ENCODE results near the gene ACOD1. TPM values are rescaled to one million over a fixed set of nuclear protein-coding genes. Genes with fewer than 3 reads are reported as not detected.
A peak's percentile ranks its signal among the peaks of the same experiment; 100 is the strongest.

ACOD1 gene
- total RNA-seq, 1 experiment from 2014 or later, result not detected

GRCh38 chr13:76973920-76974617, 25.8 kb downstream of the ACOD1 start:
- Histone ChIP-seq H3K79me2 (ENCODE audit: low read depth) (no peaks in the 10 kb centered on the region), H3K9me3 (ENCODE audit: insufficient read depth, low read depth) (no peaks in the 10 kb centered on the region), H3K27me3 (ENCODE audit: insufficient read depth, low read depth) (no peaks in the 10 kb centered on the region), H3K4me1 (replicated peaks; ENCODE audit: insufficient read depth) (peaks cover 14% of the 10 kb centered on the region), H3K4me2 (no peak overlapping the region), H4K20me1 (ENCODE audit: insufficient read depth) (no peaks in the 10 kb centered on the region), H3F3A (ENCODE audit: insufficient read depth, low read depth) (peaks cover 16% of the 10 kb centered on the region; the same call in 1 of the 2 replicates), H3K9me2 (ENCODE audit: insufficient read depth) (no peaks in the 10 kb centered on the region), H3K36me3 (ENCODE audit: low read depth) (no peaks in the 10 kb centered on the region), H3K4me3 (no peak overlapping the region), H2AFZ (no peak overlapping the region), H3K27ac (no peak overlapping the region)
- CTCF ChIA-PET, result no interaction called here
- intact Hi-C loops (cut with micrococcal nuclease; ENCODE audit: unreplicated experiment), result loop anchor here (10.0 kb wide), 1 partner anchor 69 kb away; no protein-coding TSS in a partner anchor
- BruUV-seq (replicated peaks), result no TSS peak
- no peak for TF ChIP-seq EZH2 (IDR thresholded peaks at IDR 0.05; ENCODE audit: low read depth)
- TF ChIP-seq, protein P1, sequence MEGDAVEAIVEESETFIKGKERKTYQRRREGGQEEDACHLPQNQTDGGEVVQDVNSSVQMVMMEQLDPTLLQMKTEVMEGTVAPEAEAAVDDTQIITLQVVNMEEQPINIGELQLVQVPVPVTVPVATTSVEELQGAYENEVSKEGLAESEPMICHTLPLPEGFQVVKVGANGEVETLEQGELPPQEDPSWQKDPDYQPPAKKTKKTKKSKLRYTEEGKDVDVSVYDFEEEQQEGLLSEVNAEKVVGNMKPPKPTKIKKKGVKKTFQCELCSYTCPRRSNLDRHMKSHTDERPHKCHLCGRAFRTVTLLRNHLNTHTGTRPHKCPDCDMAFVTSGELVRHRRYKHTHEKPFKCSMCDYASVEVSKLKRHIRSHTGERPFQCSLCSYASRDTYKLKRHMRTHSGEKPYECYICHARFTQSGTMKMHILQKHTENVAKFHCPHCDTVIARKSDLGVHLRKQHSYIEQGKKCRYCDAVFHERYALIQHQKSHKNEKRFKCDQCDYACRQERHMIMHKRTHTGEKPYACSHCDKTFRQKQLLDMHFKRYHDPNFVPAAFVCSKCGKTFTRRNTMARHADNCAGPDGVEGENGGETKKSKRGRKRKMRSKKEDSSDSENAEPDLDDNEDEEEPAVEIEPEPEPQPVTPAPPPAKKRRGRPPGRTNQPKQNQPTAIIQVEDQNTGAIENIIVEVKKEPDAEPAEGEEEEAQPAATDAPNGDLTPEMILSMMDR (conservative IDR thresholded peaks at IDR 0.05), result no peak
- POLR2A ChIA-PET (ENCODE audit: unreplicated experiment), result no interaction called here
- no peak for DNase-seq

- H3K36me3 ChIP-seq (ENCODE audit: low read depth), result no peaks in the 10 kb centered on the region
- no TSS peak for BruUV-seq (replicated peaks)
- POLR2A ChIA-PET (ENCODE audit: unreplicated experiment), result no interaction called here
- no peak overlapping the region for H3K4me3 ChIP-seq
- H2AFZ ChIP-seq, result no peak overlapping the region
- no peaks in the 10 kb centered on the region for H3K27me3 ChIP-seq (ENCODE audit: insufficient read depth, low read depth)
- TF ChIP-seq EZH2 (IDR thresholded peaks at IDR 0.05; ENCODE audit: low read depth), result no peak
- TF ChIP-seq, protein P1 (conservative IDR thresholded peaks at IDR 0.05), result no peak
- no peaks in the 10 kb centered on the region for H3K9me3 ChIP-seq (ENCODE audit: insufficient read depth, low read depth)
- no peaks in the 10 kb centered on the region for H4K20me1 ChIP-seq (ENCODE audit: insufficient read depth)
- H3K9me2 ChIP-seq (ENCODE audit: insufficient read depth), result no peaks in the 10 kb centered on the region
- DNase-seq, result no peak
- peaks cover 14% of the 10 kb centered on the region for H3K4me1 ChIP-seq (replicated peaks; ENCODE audit: insufficient read depth)
- no peak overlapping the region for H3K4me2 ChIP-seq
- intact Hi-C loops (cut with micrococcal nuclease; ENCODE audit: unreplicated experiment), result loop anchor here (10.0 kb wide), 1 partner anchor 70 kb away; no protein-coding TSS in a partner anchor
- H3K27ac ChIP-seq, result no peak overlapping the region
- no peaks in the 10 kb centered on the region for H3K79me2 ChIP-seq (ENCODE audit: low read depth)
- peaks cover 16% of the 10 kb centered on the region; the same call in 1 of the 2 replicates for H3F3A ChIP-seq (ENCODE audit: insufficient read depth, low read depth)
- CTCF ChIA-PET, result interaction anchor here (0.7 kb wide), 1 partner anchor 775 kb away, joined by 3 read pairs; no protein-coding TSS in a partner anchor
Observed at GRCh38 chr13:76974618-76974975, 26.3 kb downstream of the ACOD1 start.

DNA sequence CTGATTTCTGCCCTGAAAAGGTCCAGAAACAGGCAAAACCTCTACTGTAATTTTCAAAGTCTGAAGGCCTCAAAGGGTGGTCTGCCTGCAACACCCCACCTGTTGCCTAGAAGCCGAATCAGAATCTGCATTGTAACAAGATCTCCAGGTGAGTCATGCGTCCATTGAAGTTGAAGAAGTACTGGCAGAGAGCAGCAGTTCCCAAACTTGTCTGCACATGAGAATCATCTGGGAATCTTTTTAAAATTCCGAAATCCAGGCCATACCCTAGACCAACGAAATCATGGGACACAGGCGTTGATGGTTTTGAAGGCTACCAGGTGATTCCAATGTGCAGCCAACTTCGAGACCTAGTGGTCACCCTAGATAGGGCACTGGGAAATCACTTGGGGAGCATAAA, 27.6 kb downstream of the ACOD1 start:
- H2AFZ ChIP-seq, result no peak overlapping the region
- no peaks in the 10 kb centered on the region for H3K9me2 ChIP-seq (ENCODE audit: insufficient read depth)
- ChIA-PET POLR2A (ENCODE audit: unreplicated experiment) (no interaction called here), CTCF (no interaction called here)
- DNase-seq, result no peak
- H3K27ac ChIP-seq, result no peak overlapping the region
- no TSS peak for BruUV-seq (replicated peaks)
- no peak overlapping the region for H3K4me3 ChIP-seq
- H3K27me3 ChIP-seq (ENCODE audit: insufficient read depth, low read depth), result 0 out of 2 replicates have a peak, but pooled peaks cover 5% of the 10 kb centered on the region
- peaks cover 16% of the 10 kb centered on the region; the same call in 1 of the 2 replicates for H3F3A ChIP-seq (ENCODE audit: insufficient read depth, low read depth)
- intact Hi-C loops (cut with micrococcal nuclease; ENCODE audit: unreplicated experiment), result loop anchor here (10.0 kb wide), 1 partner anchor 71 kb away; no protein-coding TSS in a partner anchor
- peak overlapping the region; percentile 51; the same call in 1 of the 2 replicates for H3K4me2 ChIP-seq
- H3K79me2 ChIP-seq (ENCODE audit: low read depth), result no peaks in the 10 kb centered on the region
- H3K36me3 ChIP-seq (ENCODE audit: low read depth), result no peaks in the 10 kb centered on the region
- H3K9me3 ChIP-seq (ENCODE audit: insufficient read depth, low read depth), result no peaks in the 10 kb centered on the region
- peaks cover 14% of the 10 kb centered on the region for H3K4me1 ChIP-seq (replicated peaks; ENCODE audit: insufficient read depth)
- no peak for TF ChIP-seq EZH2 (IDR thresholded peaks at IDR 0.05; ENCODE audit: low read depth)
- TF ChIP-seq, protein P1 (conservative IDR thresholded peaks at IDR 0.05), result no peak
- no peaks in the 10 kb centered on the region for H4K20me1 ChIP-seq (ENCODE audit: insufficient read depth)

All from PC-9 (cell line).